SK-N-MC (cell line): ENCODE results near the gene PDS5B.

Experiments
- FOXP2 ChIP-seq: optimal IDR thresholded peaks from 2 replicates; pipeline ENCODE3; 2011; ENCODE audit warnings: mild to moderate bottlenecking, moderate library complexity; ENCODE audit not compliant: insufficient read depth; ENCODE audit errors: extremely low read length, control extremely low read depth
- POLR2AphosphoS5 ChIP-seq: IDR thresholded peaks from 2 replicates; pipeline ENCODE4 v1.6.1; 2012; ENCODE audit warnings: mild to moderate bottlenecking, low read depth, low read length, borderline replicate concordance

DNA sequence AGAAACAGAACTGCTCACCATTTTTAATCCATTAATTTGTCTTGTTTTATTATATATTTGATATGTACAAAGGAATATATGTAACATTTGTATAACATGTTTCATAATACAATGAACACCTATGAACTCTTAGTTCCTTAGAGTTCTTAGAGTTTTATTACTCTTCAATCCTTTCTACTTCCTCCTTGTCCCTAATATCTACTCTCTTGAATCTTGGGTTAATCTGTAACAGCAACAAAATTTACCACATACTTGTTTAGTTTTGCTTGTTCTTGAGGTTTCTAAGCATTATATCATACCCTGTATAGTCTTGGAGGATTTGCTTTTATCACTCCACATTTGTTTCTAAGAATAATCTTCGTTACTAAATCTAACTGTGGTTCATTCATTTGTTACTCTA lies 151.4 kb downstream of the PDS5B start:
- no peak for TF ChIP-seq POLR2AphosphoS5
- TF ChIP-seq FOXP2, result no peak
